ENCODE results near the gene SHISA5.
"Not testable (repeated sequence)": the region's sequence is repeated elsewhere in the genome, so short reads cannot be mapped to it uniquely, and the experiment has no call there.

SHISA5 gene

DNA sequence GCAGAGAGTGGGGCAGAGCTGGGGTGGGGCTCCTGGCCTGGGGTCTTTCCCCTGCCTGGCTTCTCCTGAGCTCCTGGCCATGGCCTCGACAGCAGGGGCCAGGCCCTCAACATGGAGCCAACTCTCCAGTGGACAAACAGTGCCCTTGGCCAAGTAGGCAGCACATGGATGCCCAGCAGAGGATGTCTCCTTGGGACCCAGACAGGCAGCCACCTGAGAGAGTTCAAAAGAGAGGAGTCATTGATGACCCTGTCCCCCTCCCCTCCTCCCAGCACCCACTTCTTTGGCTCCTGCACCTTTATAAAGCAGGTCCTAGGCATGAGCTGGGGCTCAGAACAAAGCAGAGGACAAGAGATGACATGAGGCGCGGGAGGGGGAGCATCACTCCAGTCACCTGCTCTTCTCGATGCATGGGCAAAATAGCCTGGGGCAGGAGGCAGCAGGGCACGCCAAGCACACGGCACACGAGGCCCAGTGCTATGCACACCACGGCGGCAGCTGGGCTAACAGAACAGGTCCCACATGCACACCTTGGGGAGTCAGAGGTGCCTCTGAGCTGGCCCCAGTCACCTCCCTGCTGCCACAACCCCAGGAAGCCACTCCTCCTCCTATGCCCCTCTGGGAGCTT is 27.4 kb downstream of the SHISA5 start:
- no peak for DNase-seq

DNA sequence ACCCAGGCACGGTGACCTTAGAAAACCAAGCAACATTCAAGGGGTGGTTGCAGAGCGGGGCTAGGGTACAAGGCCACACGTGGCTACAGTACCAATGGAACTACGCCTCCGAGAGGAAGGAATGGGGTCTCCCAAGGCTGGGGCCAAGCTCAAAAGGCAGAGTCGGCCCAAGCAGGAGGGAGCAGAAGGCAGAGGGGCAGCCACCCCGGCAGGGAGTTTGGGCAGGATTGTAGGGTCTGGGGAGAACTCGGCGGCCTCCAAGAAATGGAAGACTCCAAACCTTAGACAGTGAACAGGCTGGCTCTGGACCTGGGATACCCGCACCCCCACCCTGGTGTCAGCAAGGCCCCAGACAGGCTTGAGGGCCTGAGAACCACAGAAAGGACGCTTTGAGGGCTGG is 28.8 kb downstream of the SHISA5 start:
- no peak for DNase-seq

DNA sequence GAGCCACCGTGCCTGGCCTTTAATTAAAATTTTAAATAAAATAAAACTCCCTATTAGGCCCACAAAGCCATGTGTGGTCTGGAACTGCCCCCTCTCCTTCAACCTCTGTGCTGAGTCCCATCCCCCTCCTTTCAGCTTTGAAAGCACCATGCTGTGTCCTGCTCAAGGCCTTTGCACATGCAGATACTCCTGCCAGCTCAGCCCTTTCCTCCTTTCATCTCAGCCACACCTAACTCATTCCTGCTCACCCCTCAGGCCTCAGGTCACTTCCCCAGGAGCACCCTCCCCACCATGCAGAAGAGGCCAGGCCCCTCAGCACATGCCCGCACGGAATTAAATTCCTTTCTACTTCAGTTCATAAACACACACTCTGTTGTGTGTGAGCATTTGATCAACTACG is 29.4 kb downstream of the SHISA5 start:
- no peak for DNase-seq

DNA sequence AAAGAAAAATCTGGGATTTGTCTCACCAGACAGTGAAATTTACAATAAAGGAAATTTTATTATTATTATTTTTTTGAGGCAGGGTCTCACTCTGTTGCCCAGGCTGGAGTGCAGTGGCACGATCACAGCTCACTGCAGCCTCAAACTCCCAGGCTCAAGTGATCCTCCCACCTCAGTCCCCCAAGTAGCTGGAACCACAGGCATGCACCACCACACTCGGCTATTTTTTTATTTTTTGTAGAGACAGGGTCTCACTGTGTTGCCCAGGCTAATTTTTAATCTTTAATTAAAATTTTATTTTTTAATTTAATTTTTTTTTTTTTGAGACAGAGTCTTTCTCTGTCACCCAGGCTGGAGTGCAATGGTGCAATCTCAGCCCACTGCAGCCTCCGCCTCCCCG is 29.9 kb downstream of the SHISA5 start:
- DNase-seq = not testable (repeated sequence)

DNA sequence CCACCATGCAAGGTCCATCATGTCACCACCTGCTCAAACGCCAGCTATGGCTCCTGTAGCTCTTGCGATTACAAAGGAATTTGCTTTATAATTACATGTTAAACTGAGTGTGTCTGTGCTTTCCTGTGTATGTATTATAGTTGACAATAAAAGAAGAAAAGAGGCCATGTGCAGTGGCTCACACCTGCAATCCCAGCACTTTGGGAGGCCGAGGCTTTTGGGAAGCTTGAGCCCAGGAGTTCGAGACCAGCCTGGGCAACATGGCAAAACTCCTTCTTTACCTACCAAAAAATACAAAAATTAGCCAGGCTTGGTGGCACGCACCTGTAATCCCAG is 30.4 kb downstream of the SHISA5 start:
- DNase-seq = no peak

DNA sequence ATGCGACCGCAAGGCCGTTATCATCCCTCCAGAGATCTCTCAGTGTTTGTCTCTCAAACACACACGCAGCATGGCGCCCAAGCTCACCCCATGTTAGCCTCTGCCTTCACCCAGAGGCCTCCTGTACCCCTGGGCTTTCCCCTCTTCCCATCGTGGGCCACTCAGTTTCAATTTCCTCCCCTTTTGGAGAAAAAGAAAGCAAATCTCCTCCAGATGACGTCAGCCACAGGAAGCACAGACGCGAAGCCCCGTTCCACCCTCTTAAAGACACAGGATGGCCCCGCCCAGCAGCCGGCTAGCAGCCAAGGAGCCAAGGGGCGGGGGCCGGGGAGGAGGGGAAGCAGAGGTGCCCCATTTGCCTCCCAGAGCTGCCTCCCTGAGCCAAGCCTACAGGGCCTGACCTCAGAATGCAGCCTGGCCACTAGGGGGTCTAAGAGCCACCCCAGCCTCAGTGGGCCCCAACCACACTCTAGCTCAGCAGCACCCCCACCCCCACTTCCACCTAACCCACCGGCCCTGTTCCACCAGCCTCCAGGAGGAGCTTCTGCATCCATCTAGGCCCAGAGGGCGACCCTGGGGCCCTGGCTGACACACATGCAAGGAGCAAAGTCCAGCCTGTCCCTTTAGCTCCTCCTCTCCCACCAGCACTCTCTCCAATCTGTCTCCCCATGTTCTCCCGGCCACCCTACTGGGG is 30.9 kb downstream of the SHISA5 start:
- peak; percentile 96 for DNase-seq

DNA sequence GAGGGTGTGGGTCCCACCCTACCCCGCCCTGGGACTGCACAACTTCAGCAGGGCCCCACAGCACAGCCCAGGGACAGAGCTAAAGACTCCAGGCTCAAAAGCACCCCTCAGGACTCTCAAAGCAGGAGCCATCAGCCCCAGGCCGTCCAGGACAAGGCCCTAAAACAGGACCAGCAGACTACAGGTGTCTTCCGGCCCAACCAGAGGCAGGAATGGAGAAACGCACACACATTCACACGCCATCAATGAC is 31.4 kb downstream of the SHISA5 start:
- DNase-seq = no peak

DNA sequence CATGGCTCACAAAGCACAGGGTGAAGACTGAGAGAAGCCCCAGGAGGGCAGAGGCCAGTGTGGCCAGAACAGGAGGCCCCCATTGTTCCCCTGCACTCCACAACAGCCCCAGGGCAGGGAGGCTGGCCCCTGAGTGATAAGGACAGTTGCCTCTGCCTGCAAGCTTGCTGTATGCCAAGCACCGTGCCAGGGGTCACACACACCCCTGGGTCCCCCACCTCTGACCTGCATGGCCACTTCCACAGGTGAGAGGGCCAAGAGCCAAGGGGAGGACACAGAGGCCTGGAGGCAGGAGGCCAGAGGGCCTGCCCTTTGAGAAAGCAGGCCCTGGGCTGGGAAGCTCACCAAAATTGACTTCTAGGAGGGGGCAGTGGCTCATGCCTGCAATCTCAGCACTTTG is 33.7 kb downstream of the SHISA5 start:
- DNase-seq = no peak

DNA sequence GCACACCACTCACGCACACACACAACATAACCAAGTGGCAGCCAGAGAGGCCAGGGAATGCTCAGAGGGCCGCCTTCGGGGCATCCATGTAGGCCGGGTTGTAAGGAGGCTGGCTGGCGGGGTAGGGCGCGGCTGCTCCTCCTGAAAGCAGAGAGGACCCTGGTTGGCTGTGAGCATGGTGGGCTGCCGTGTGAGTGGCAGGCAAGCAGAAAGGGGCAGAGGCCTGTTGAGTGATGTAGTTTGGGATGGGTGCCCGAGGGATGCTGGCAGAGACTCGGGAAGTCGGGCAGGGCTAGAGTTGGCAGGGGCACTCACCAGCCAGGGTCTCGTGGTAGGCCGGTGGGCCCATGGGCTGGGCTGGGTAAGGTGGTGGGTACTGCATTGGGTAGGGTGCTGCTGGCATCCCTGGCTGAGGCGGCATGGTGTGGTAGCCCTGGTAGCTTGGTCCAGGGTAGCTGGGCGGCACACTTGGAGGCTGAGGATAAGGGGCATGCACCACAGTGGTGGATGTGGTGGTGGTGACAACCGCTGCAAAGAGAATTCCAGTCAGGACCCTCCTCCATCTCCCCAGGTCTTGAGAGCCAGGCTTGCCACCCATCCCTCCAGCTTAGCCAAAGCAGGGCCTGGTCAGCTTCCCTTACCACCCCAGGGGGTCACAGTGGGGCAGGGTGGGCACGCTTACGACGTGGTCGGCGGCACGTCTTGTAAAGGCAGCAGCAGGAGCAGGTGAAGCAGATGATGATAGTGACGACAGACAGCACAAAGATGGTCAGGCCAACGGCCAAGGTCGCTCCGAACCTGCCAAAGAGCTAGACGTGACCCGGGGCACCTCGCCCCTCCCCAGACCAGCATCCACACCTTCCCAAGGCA is 34.7 kb downstream of the SHISA5 start:
- no peak for DNase-seq

DNA sequence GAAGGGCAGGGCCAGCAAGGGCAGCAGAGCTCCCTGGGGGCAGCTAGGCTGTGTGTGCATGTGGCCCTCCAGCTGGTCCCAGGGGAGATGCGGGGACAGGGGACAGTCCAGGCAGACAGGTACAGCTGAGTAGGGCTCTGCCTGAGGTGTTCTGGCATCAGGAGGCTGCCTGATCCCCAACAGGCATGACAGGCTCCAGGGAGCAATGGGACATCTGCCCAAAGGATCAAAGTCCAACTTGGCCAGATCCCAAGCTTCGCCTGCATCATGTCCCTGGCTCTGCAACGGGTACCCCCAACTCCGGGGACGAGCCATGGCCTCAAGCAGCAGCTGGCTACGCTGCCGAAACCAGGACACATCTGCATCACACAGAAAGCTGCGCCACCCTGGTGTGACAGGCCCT is 35.6 kb downstream of the SHISA5 start:
- DNase-seq = no peak

DNA sequence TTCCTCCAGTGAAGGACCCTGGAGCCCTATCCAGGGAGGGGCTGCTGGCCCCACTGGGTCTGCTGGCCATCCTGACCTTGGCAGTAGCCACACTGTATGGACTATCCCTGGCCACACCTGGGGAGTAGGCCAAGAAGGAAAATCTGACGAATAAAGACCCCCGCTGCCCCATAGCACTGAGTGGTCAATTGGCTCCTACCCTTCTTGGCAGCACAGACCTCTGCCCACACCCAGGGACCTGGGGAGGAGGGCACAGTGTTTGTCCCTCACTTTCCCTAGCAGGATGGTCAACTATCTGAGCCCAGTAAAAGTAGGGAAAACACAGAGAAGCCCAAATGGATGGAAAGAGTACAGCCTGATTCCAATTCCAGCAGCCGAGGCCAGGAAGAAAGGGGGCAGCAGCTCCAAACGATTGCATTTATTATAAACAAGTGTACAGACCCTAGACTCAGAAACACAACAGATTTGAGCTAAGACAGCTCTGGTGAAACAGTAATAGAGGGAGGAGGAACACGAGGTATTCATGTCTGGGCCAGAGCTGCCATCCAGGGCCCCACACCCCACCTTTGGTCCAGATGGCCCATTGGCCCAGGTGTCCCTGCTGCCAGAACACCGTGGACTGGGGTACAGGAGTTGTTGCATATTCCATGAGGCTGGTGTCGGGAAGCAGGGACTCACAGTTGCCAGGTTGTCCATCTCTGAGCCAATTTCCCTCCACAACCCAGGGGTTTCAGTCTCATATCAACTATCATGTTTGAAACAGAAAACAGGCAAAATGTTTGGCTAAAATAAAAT is 36.3 kb downstream of the SHISA5 start:
- no peak for DNase-seq

DNA sequence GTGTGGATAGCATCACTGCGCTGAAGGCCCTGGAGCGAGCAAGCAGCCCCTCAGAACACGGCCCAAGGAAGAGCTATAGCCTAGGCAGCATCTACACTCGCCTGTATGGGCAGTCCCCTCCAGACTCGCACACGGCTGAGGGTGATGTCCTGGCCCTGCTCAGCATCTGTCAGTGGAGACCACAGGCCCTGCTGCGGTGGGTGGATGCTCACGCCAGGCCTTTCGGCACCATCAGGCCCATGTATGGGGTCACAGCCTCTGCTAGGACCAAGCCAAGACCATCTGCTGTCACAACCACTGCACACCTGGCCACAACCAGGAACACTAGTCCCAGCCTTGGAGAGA is 36.9 kb downstream of the SHISA5 start:
- DNase-seq = no peak

DNA sequence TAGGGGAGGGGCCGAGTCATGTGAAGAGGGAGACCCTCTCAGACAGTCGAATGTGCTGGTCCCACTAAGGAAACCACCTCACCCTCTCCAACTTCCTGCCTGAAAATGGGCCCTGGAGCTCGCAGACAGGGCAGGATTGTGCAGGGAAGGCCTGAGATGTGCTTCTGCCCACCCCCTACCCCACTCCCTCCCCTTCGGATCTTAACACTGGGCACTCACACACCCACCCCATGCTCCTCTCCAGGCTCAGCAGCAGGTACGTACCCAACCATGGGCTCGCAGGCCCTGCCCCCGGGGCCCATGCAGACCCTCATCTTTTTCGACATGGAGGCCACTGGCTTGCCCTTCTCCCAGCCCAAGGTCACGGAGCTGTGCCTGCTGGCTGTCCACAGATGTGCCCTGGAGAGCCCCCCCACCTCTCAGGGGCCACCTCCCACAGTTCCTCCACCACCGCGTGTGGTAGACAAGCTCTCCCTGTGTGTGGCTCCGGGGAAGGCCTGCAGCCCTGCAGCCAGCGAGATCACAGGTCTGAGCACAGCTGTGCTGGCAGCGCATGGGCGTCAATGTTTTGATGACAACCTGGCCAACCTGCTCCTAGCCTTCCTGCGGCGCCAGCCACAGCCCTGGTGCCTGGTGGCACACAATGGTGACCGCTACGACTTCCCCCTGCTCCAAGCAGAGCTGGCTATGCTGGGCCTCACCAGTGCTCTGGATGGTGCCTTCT is 37.4 kb downstream of the SHISA5 start:
- no peak for DNase-seq

DNA sequence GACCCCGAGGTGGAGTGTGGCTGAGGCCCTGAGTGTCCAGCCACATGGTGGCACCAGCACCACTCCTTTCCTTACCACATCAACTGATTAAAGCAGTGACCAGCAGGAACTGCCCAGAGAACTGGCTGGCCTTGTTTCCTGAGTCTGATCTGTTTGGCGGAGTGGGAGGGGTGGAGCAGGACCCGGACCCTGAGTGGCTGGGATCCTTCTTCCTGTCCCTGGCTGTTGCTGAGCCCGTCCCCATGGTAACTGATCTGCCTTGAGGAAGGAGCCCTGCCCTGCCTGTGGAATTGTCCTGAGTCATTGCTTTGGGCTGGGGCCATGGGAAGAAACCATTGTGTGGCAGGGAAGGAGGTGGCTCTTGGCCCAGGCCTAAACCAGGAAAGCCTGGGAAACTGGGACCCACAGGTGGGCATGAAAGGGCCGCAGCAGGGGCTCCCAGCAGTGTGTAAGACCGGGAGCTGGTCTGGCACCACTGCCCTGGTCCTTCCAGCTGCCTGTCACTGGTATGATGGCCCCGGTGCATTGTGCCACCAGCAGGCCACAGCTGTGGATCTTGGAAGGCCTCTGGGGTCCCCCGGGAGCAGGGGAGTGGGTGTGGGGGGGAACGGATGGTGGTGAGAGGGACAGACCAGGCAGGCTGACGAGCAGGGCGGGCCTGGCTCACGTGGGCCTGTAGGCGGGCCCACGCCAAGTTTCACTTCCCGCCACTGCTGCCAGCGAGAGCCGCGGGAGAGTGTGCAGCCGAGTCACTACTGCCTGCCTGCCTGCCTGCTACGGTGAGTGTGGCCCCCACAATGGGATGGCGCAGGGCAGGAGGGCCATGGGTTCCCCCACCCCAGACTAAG is 38.2 kb downstream of the SHISA5 start:
- DNase-seq = peak; percentile 92

DNA sequence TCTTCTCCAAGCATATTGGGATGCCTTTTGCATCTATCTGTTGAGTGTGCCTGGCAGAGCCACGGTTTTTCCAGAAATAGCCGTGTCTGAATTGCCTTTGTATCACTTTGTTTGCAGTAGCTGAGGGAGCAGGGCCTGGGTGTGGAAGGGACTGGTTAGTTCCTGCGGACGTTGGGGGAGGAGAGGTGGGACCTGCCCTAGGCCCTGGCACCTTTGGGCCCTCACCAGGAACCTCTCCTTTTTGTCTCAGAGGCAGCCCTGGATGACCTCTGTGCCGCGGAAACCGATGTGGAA is 38.8 kb downstream of the SHISA5 start:
- DNase-seq = no peak

DNA sequence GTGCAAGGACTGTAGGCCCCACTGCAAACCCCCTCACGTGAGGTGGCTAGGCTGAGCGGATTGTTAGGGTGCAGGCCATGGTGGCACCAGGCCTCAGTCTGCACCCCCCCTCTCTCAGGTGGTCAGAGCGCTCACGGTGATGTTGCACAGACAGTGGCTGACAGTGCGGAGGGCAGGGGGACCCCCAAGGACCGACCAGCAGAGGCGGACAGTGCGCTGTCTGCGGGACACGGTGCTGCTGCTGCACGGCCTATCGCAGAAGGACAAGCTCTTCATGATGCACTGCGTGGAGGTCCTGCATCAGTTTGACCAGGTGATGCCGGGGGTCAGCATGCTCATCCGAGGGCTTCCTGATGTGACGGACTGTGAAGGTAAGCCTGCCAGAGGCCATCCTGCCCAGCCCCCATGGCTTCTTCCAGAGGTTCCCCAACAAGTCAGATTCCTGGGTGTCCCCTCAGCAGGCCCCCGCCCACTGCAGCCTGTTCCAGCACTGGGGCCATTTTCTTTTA is 39.2 kb downstream of the SHISA5 start:
- no peak for DNase-seq

DNA sequence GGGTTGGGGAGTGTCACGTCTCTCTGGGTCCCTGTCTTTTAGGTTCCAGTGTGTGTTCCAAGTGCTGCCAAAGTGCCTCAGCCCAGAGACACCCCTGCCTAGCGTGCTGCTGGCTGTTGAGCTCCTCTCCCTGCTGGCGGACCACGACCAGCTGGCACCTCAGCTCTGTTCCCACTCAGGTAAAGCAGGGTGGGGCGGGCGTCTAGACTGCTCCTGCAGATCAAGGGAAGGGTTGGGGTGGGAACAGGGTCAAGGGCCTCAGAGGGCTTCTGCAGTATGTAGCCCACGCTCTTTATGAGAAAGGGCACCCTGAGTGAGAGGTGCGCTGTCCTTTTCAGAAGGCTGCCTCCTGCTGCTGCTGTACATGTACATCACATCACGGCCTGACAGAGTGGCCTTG is 40.3 kb downstream of the SHISA5 start:
- no peak for DNase-seq

DNA sequence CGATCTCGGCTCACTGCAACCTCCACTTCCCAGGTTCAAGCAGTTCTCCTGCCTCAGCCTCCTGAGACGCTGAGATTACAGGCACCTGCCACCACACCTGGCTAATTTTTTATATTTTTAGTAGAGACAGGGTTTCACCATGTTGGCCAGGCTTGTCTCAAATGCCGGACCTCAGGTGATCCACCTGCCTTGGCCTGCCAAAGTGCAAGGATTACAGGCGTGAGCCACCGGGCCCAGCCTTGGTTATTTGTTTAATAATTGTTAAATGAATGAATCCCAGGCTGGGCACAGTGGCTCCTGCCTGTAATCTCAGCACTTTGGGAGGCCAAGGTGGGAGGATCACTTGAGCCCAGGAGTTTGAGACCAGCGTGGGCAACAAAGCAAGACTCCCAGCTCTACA is 42.2 kb downstream of the SHISA5 start:
- not testable (repeated sequence) for DNase-seq

DNA sequence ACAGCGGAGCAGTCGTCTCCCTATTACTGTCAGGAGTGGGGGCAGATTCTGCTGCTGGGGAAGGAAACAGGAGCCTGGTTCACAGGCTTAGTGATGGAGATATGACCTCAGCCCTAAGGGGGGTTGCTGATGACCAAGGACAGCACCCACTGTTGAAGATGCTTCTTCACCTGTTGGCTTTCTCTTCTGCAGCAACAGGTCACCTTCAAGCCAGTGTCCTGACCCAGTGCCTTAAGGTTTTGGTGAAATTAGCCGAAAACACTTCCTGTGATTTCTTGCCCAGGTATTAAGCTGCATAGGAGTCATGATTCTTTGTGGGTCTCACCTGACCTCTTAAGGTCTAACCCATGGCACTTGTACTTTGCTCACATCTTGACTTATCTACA is 43.5 kb downstream of the SHISA5 start:
- DNase-seq = no peak

DNA sequence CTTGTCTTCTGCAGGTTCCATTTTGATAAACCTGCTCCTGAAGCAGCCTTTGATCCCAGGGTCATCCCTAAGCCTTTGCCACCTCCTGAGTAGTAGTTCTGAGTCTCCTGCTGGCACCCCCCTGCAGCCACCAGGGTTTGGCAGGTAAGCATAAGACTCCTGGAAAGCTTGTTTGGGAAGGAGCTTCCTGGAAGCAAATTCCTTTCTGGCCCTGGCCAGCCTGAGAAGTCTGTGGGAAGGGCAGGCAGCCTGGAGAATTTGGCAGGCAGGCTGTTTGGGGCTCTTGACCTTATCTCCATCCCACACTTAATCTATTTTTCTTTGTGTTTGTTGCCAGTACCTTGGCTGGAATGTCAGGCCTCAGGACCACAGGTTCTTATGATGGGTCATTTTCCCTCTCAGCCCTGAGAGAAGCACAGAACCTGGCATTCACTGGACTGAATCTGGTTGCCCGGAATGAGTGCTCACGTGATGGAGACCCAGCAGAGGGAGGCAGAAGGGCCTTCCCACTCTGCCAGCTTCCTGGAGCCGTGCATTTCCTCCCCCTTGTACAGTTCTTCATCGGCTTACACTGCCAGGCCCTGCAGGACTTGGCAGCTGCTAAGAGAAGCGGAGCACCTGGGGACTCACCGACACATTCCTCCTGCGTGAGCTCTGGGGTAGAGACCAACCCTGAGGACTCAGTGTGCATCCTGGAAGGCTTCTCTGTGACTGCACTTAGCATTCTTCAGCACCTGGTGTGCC is 44.0 kb downstream of the SHISA5 start:
- DNase-seq = no peak

DNA sequence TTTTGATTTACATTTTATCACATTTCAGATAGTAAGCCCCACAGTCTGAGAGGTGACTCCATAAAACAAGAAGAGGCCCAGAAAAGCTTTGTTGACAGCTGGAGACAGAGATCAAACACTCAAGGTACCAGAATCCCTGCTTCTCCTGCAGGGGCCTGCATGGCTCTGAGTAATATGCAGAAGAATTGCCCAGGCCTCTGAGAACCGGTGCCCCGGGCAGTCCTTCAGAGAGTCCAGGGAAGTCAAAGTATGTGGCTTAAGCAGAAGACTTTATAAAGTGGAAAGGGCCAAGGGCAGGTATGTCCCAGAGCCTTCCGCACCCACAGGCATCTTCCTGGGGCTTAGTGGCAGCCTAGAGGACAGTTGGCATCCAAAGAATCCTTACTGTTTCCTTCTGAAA is 44.6 kb downstream of the SHISA5 start:
- no peak for DNase-seq
